ENCODE data around the gene ZWILCH.

The ZWILCH gene

DNA sequence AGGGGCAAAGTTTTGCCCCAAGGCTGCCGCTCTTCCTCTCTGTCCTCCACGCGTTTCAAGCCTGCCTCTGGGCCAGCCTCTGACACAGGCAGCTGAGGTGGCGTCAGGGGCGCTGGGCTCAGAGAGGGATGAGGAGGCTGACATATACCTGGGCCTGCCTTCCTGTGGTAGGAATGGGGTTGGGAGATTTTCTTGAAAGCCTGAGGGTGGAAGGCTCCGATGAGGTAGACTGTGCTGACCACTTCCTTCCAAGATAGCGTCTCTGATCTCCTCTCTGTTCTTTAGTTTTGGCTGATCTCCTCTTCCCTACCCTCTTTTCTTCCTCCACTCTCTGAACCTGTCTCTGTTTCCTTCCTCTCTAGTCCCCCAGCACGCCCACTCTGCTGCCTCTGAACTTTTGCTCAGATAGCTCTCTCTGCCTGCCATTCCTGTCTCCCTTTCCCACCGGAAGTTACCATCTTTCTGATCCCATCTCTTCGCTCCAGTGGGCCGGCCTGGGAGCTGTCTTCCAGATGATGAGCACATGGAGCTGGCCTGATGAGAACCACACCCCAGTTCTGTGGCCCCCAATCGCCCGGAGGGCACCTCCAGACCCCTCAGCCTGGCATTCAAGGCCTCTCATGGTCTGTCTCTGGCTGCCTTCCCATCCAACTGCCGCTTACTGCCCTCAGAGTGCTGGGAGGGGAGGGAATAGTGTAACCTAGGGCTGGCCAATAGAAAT lies 93.1 kb downstream of the ZWILCH start:
- TF ChIP-seq, protein P1, sequence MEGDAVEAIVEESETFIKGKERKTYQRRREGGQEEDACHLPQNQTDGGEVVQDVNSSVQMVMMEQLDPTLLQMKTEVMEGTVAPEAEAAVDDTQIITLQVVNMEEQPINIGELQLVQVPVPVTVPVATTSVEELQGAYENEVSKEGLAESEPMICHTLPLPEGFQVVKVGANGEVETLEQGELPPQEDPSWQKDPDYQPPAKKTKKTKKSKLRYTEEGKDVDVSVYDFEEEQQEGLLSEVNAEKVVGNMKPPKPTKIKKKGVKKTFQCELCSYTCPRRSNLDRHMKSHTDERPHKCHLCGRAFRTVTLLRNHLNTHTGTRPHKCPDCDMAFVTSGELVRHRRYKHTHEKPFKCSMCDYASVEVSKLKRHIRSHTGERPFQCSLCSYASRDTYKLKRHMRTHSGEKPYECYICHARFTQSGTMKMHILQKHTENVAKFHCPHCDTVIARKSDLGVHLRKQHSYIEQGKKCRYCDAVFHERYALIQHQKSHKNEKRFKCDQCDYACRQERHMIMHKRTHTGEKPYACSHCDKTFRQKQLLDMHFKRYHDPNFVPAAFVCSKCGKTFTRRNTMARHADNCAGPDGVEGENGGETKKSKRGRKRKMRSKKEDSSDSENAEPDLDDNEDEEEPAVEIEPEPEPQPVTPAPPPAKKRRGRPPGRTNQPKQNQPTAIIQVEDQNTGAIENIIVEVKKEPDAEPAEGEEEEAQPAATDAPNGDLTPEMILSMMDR (conservative IDR thresholded peaks at IDR 0.05; ENCODE audit: low read depth, low read length) = no peak

More for the DNA sequence above, 93.1 kb downstream of the ZWILCH start:
- Histone ChIP-seq H3K79me2 (ENCODE audit: insufficient read depth, low read depth) (no peaks in the 10 kb centered on the region), H3K36me3 (ENCODE audit: insufficient read depth) (no peaks in the 10 kb centered on the region), H4K20me1 (ENCODE audit: insufficient read depth) (no peaks in the 10 kb centered on the region), H3K27me3 (ENCODE audit: insufficient read depth, low read depth) (no peaks in the 10 kb centered on the region), H2AFZ (ENCODE audit: low read depth) (no peak overlapping the region), H3K4me1 (ENCODE audit: low read depth, poor library complexity, severe bottlenecking) (no peaks in the 10 kb centered on the region), H3K27ac (no peak overlapping the region), H3K4me2 (no peak overlapping the region), H3K9ac (no peak overlapping the region), H3K4me3 (IDR thresholded peaks at IDR 0.05; ENCODE audit: insufficient read depth, low read depth, low read length) (no peak overlapping the region)
